ENCODE data around the gene SMARCC1.

DNA sequence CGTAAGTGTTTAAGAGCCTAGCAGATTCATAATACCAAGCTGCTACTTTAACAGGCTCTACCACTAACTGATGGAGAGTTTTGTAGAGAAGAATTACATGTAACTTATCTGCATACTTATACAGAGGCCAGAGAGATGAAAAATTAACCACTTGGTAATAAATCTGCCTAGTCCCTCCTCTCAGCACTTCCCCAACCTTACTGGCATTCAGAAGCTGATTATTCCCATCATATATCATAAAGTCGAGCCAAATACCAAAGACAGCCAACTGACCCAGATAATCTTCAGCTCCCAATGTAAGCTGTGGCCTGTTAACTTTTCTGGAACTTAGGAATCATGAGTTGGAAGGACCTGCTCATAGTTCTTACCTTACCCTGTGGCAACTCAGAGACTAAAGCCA is 177.5 kb downstream of the SMARCC1 start:
- TF ChIP-seq, protein P1, sequence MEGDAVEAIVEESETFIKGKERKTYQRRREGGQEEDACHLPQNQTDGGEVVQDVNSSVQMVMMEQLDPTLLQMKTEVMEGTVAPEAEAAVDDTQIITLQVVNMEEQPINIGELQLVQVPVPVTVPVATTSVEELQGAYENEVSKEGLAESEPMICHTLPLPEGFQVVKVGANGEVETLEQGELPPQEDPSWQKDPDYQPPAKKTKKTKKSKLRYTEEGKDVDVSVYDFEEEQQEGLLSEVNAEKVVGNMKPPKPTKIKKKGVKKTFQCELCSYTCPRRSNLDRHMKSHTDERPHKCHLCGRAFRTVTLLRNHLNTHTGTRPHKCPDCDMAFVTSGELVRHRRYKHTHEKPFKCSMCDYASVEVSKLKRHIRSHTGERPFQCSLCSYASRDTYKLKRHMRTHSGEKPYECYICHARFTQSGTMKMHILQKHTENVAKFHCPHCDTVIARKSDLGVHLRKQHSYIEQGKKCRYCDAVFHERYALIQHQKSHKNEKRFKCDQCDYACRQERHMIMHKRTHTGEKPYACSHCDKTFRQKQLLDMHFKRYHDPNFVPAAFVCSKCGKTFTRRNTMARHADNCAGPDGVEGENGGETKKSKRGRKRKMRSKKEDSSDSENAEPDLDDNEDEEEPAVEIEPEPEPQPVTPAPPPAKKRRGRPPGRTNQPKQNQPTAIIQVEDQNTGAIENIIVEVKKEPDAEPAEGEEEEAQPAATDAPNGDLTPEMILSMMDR (IDR thresholded peaks at IDR 0.05; ENCODE audit: insufficient read depth, low read depth, low read length) = no peak
- no peak for TF ChIP-seq EZH2 (IDR thresholded peaks at IDR 0.05; ENCODE audit: insufficient read depth, low read length)
